NCI-H524 treated with DMSO at 0.1 percent for 48 hours (cell line): ENCODE results near the gene PI4KA.
"Not testable (repeated sequence)": the region's sequence is repeated elsewhere in the genome, so short reads cannot be mapped to it uniquely, and the experiment has no call there.

Experiments used
- DNase-seq: peaks from one replicate; lab custom pipeline; 2025; lab: John Stamatoyannopoulos, UW

The PI4KA gene

DNA sequence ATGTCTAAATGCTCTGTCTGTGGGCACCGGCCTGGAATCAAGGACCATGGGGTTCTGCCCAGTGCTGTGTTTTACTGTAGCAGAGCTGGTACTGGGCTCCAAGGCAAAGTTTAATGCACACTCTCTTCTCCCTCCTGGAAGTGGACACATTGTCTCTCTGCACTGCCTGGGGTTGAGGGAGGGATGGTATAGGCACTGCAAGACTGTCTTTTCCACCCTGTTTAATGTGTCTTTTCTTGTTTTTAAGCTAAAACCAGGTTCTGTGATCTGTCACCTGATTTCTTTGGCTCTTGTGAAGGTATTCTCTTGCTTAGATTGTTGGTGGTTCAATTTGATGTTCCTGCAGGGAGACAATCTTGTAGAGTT lies 194.0 kb downstream of the PI4KA start:
- DNase-seq, result no peak

GRCh38 chr22:20663941-20664593 lies 194.5 kb downstream of the PI4KA start:
- no peak for DNase-seq

DNA sequence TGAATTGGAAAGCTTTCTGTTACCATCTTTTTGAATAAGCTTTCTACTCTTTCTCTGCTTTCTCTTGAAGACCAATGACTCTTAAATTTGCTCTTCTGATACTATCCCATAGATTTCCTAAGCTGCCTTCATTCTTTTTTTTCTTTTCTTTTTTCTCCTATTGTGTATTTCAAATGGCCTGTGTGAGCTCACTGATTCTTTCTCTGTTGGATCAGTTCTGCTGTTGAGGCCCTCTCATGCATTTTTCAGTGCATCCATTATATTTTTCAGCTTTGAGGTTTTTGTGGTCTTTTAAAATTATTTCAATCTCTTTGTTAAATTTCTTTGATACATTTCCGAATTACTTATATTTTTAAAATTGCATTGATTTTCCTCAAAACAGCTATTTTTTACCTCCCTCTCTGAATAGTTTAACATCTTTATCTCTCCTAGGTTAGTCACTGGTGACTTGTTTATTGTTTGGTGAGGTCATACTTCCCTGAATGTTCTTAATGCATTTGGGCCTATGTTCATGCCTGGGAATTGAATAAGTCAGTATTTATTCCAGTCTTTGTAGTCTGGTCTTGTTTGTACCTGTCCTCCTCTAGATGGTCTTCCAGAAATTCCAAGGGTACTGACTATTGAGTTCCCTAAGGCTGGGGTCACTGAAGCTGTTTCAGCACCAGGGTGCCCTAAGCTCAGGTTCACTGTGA lies 195.3 kb downstream of the PI4KA start:
- no peak for DNase-seq

- not testable (repeated sequence) for DNase-seq
Observed at GRCh38 chr22:20662524-20663036, 196.0 kb downstream of the PI4KA start.

DNA sequence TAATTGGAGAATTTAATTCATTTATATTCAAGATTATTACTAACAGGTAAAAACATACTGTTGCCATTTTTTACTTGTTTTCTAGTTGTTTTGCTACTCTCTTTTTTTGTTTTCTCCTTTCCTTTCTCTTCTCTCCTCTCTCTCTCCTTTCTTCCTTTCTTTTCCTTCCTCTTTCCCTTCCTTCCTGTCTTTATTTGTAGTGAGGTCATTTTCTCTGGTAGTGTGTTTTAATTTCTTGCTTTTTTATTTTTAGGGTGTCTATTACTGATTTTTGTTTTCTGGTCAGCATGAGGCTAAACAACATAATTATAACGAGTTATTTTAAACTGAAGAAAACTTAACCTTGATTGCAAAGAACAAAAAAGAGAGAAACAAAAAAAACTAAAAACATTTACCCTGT lies 197.1 kb downstream of the PI4KA start:
- no peak for DNase-seq

- no peak for DNase-seq
Observed at GRCh38 chr22:20660441-20661054, 198.1 kb downstream of the PI4KA start.

DNA sequence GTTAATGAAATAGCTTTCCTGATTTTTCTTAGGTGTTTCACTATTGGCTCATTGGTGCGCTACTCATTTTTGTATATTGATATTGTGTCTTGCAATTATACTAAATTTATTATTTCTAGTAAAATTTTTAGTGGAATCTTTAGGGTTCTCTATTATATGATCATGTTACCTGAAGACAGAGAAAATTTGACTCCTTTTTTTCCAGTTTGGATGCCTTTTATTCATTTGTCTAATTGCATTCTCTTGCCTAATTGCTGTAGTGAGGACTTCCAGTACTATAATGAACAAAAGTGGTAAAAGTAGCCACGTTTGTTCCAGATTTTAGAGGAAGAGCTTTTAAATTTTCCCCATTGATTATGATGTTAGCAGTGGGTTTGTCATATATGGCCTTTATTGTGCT lies 198.7 kb downstream of the PI4KA start:
- no peak for DNase-seq

GRCh38 chr22:20659258-20659657 lies 199.4 kb downstream of the PI4KA start:
- no peak for DNase-seq

DNA sequence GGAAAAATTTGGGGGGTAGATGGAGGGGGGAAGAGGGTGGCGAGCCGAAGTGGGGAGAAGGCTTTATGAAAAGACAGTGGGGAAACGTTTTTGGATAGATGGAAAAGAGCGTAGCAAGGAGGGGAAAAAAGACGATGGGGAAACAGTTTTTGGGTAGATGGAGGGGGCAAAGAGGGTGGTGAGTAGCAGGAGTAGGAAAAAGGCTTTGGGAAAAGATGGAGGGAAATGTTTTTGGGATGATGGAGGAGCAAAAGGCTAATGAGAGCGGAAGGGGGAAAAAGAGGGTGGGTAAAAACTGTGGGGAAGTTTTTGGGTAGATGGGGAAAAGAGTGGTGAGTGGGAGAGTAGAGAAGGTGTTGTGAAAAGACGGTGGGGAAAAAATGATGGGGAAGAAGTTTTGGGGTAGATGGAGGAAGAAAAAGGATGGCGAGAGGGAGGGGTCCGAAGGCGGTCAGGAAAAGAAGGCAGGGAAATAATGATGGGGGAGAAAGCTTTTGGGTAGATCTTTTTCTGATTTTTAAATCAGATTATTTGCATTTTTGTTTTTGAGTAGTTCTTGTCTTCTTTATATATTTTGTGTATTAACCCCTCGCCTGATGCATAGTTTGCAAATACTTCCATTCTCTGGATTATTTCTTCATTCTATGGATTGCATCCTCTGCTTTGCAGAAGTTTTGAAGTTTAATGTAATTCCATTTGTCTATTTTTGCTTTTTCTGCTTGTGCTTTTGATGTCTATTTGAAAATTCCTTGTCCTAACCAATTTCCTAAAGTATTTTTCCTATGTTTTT lies 200.0 kb downstream of the PI4KA start:
- no peak for DNase-seq

GRCh38 chr22:20657963-20658362 lies 200.6 kb downstream of the PI4KA start:
- no peak for DNase-seq
